ENCODE data around the gene ATG4A.

- TF ChIP-seq TOX (CRISPR knock-in tag; IDR thresholded peaks at IDR 0.05; ENCODE audit: borderline replicate concordance) (no peak), ZNF8 (CRISPR knock-in tag; IDR thresholded peaks at IDR 0.05) (no peak), CREB5 (CRISPR knock-in tag; IDR thresholded peaks at IDR 0.05; ENCODE audit: low read depth) (no peak), TCF4 (CRISPR knock-in tag; IDR thresholded peaks at IDR 0.05; ENCODE audit: borderline replicate concordance) (no peak), ZFP30 (CRISPR knock-in tag; IDR thresholded peaks at IDR 0.05) (no peak), PATZ1 (CRISPR knock-in tag; IDR thresholded peaks at IDR 0.05; ENCODE audit: borderline replicate concordance) (no peak), ARNTL (CRISPR knock-in tag; IDR thresholded peaks at IDR 0.05; ENCODE audit: borderline replicate concordance, low read depth) (no peak), TSHZ2 (CRISPR knock-in tag; IDR thresholded peaks at IDR 0.05) (no peak)
Observed at GRCh38 chrX:108087792-108088191, 3.8 kb upstream of the ATG4A start.
